Kidney (tissue), 14 donors: ENCODE results near the gene CNIH3. TPM values are rescaled to one million over a fixed set of nuclear protein-coding genes. Genes with fewer than 3 reads are reported as not detected.

Experiments
- DNase-seq, 5 donors: peaks; one replicate each; pipeline ENCODE4 v3.0.0-alpha.2; 2013 to 2020
- FAIRE-seq: peaks from 2 replicates; lab custom pipeline; 2012; peaks lifted over from hg19 to GRCh38; lab: Jason Lieb, UNC
- H3K27ac ChIP-seq, 2 donors: one replicate each; pipeline ENCODE4 v1.7.0; 2013; ENCODE audit warnings: low read depth in 2 of 2, low read length in 2 of 2, inconsistent platforms in 1 of 2
- H3K27me3 ChIP-seq: one replicate; pipeline ENCODE4 v1.7.1; 2013; ENCODE audit warnings: low read length, inconsistent platforms; ENCODE audit not compliant: control insufficient read depth, insufficient read depth
- H3K36me3 ChIP-seq, 3 donors: one replicate each; pipeline versions ENCODE4 v1.7.0 to v1.7.1; 2013; ENCODE audit warnings: low read length in 3 of 3, control low read depth in 1 of 3, inconsistent platforms in 1 of 3; ENCODE audit not compliant: insufficient read depth in 3 of 3, control insufficient read depth in 2 of 3
- H3K4me1 ChIP-seq, 3 donors: one replicate each; pipeline versions ENCODE4 v1.7.0 to v1.7.1; 2013; ENCODE audit warnings: low read length in 3 of 3, inconsistent platforms in 1 of 3, low read depth in 1 of 3; ENCODE audit not compliant: control insufficient read depth in 2 of 3, insufficient read depth in 2 of 3
- H3K4me3 ChIP-seq, 3 donors: one replicate each; pipeline versions ENCODE4 v1.7.0 to v1.8.1; 2013; ENCODE audit warnings: low read length in 3 of 3, control low read depth in 1 of 3, inconsistent platforms in 1 of 3
- H3K9ac ChIP-seq, 3 donors: one replicate each; pipeline versions ENCODE4 v1.7.0 to v1.7.1; 2013; ENCODE audit warnings: low read length in 3 of 3, control low read depth in 1 of 3, inconsistent platforms in 1 of 3
- H3K9me3 ChIP-seq, 3 donors: one replicate each; pipeline versions ENCODE4 v1.7.0 to v1.7.1; 2013; ENCODE audit warnings: low read length in 3 of 3, control low read depth in 1 of 3, inconsistent platforms in 1 of 3; ENCODE audit not compliant: control insufficient read depth in 2 of 3, insufficient read depth in 1 of 3
- intact Hi-C: fragments of 100-400 bp; cut with DNase I; formaldehyde crosslinking; loops from one replicate; pipeline ENCODE4 v1.11.1; 2022
- polyA plus RNA-seq: library from polyadenylated mRNA; stranded (reverse); fragments of 350-450 nt; fragmentation: Illumina TruSeq; extraction: RNeasy Lipid Tissue Mini Kit (QIAGEN cat#74804); gene quantifications from one replicate; pipeline ENCODE4 v1.2.3, GENCODE V29; 2014; ENCODE audit warnings: low read depth, low replicate concordance; ENCODE audit not compliant: insufficient read depth
- total RNA-seq: library from RNA; stranded (reverse); fragmentation: NEBNext Ultra II Directional; extraction: Animal tissue kit (Norgen Biotek cat#: 25700); gene quantifications from one replicate; pipeline ENCODE4 v1.2.1, GENCODE V29; 2021
- TF ChIP-seq, protein P1 (sequence below): IDR thresholded peaks from 3 replicates; pipeline ENCODE4 v1.5.1; 2012; ENCODE audit warnings: mild to moderate bottlenecking, moderate library complexity, borderline replicate concordance; ENCODE audit not compliant: insufficient read depth; ENCODE audit errors: extremely low read depth
- donor health status: control.
- donor health status: control.
- donor health status: control.
- donor health status: control.
- donor health status: control.
- donor health status: DM: yes; HTN: yes; CAD: no.
- donor health status: Normal renal cell carcinoma (clear cell type).

CNIH3 gene
- total and polyA plus RNA-seq, 2 donors from 2014 or later: 4.3 to 7.6 TPM

DNA sequence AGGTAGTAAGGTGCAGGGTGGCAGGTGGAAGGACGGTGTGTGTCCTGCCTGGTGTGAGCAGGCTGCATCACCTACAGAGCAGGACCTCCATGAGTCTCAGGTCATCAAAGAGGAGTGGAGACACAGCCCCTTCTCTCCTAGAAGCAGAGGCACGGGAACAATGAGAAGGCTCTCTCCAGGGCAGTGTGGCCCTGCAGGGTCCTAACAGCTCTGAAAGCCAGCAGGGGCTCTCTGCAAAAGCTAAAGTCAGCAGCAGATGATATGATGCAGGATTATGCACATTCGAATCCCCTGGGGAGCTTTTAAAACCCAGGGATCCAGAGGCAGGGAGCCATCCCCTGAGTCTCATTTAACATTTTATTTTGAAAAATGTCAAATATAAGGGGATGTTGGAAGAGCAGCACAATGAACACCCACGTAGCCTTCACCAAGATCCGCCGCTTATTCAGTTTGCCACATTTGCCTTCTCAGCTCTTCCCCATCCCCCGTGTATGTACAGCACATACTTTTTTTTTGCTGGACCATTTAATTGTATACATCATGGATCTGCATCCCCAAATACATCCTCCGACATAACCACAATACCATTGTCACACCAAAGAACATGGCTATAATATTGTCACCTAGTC lies 88.1 kb downstream of the CNIH3 start:
- Histone ChIP-seq H3K9me3 (no peaks in the 10 kb centered on the region), H3K36me3 (no peaks in the 10 kb centered on the region), H3K4me1 (no peaks in the 10 kb centered on the region), H3K4me3 (no peak overlapping the region), H3K9ac (no peak overlapping the region), H3K27ac (no peak overlapping the region), H3K27me3 (no peaks in the 10 kb centered on the region)
- TF ChIP-seq, protein P1, sequence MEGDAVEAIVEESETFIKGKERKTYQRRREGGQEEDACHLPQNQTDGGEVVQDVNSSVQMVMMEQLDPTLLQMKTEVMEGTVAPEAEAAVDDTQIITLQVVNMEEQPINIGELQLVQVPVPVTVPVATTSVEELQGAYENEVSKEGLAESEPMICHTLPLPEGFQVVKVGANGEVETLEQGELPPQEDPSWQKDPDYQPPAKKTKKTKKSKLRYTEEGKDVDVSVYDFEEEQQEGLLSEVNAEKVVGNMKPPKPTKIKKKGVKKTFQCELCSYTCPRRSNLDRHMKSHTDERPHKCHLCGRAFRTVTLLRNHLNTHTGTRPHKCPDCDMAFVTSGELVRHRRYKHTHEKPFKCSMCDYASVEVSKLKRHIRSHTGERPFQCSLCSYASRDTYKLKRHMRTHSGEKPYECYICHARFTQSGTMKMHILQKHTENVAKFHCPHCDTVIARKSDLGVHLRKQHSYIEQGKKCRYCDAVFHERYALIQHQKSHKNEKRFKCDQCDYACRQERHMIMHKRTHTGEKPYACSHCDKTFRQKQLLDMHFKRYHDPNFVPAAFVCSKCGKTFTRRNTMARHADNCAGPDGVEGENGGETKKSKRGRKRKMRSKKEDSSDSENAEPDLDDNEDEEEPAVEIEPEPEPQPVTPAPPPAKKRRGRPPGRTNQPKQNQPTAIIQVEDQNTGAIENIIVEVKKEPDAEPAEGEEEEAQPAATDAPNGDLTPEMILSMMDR: no peak
- FAIRE-seq: no peak
- intact Hi-C loops: no loop called here
- no peak for DNase-seq

DNA sequence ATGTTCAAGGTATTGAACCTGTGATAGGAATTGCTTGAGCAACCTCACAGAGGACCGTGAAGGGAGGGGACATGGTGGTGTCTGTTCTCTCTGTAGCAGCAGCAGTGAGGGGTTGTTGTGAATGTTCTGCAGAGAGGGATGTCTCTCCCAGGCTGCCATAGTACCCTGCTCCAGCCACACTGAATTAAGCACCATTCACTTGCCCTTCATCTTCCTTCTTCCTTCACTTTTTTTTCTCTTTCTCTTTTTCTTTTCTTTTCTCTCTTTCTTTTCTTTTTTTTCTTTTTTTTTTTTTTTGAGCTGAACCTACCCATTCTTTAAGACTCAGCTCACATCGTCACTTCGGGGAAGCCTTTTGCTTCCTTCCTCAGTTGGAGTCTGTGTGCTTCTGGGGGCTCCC lies 89.5 kb downstream of the CNIH3 start:
- FAIRE-seq (no peak), DNase-seq (no peak)
- Histone ChIP-seq H3K9me3 (no peaks in the 10 kb centered on the region), H3K27me3 (no peaks in the 10 kb centered on the region), H3K9ac (no peak overlapping the region), H3K27ac (no peak overlapping the region), H3K4me1 (no peaks in the 10 kb centered on the region), H3K36me3 (no peaks in the 10 kb centered on the region), H3K4me3 (no peak overlapping the region)
- intact Hi-C loops: no loop called here
- TF ChIP-seq, protein P1: no peak

DNA sequence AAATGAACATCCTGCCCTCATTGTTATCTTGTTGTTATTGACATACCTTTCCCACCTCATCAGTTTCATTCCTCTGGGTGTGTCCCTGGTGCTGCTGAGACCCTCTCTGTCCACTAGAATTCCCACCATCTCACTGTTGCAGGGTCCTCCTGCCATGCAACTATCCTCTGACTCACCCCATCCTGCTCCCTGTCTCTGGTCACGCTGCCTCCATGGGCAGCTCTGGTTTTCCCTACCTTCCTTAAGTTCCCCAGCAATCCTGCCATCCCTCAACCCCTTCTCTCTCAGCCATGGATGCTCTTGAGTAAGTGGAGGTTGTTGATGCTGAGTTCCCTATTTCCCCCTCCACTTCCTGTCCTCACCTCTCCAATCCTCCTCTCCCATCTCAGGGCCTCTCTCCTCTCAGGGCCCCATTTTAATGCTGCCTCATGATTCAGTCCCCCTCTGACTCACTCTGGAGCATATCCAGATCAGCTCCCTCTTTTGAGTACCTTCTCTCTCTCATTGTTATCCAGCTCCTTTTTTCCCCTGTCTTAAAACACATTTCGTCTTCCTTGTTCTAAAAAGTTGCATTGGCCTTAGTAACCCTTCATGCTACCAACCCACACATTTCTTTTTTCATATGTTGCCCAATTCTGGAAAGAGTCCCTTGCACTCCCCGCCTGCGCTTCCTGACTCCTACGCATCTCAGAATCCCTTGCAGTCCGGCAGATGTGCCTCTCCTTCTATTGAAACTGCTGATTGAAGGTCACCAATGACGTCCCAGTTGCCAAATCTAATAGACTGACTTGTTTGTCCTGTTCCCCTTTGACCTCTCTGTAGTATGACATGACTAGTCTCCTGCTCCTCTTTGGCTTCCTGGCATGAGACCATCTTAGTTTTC lies 92.0 kb downstream of the CNIH3 start:
- Histone ChIP-seq H3K9me3 (no peaks in the 10 kb centered on the region), H3K27me3 (no peaks in the 10 kb centered on the region), H3K27ac (no peak overlapping the region), H3K36me3 (no peaks in the 10 kb centered on the region), H3K4me1 (no peaks in the 10 kb centered on the region), H3K4me3 (no peak overlapping the region), H3K9ac (no peak overlapping the region)
- intact Hi-C loops: no loop called here
- DNase-seq: no peak
- FAIRE-seq: no peak
- TF ChIP-seq, protein P1: no peak
